HG03060 (cell line): ENCODE results near the gene SMYD2.

Experiments
- ATAC-seq: cut with Tn5 transposase; IDR thresholded peaks from one replicate; pipeline ENCODE4 v1.9.1; 2021; ENCODE audit warnings: low read depth, moderate number of reproducible peaks; ENCODE audit not compliant: unreplicated experiment

The SMYD2 gene

DNA sequence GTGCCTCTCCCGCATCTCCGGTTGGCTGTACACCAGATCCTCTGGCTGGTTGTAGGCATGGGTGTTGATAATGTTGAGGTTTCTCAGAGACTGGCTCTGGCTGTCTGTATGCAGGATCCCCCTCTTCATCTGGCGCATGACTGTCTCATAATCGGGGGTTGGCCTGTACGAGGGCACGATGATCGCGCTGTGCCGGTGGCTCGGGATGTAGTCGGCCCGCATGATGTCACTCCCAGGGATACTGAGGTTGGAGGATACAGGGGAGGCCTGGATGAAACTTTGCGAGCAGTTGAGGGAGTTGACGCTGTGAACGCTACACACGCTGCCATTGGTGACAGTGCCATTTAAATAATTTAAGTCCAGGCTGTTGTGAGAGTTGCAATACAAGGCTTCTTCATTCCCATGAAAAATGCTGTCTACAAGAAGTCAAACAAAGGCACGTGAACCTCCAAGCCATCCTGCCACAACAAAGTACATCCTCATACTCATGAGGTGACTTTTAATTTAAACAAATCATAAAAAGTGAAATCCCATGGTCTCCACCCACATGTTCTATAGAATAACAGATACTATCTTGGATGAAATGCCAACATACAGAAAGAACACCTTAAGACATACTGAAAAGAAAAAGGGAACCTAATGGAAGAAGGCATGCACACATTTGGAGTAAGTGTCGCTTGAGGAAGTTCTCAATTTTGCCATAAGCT lies 103.6 kb downstream of the SMYD2 start:
- no peak for ATAC-seq

DNA sequence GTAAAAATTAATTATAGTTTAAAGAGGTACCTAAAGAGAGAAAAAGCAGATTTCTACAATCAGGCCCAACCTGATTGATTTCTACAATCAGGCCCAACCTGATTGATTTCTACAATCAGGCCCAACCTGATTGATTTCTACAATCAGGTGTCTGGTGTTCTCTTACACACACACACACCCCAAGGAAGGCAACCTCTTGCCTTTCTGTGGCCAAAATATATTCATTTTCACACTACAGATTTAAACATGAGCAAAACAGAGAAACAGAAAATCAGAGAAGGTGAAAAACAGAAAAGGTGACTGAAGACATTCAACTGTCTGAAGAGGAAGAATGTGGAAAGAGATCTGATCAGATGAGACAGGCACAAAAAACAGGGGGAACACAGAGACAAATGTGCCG lies 104.5 kb downstream of the SMYD2 start:
- no peak for ATAC-seq

DNA sequence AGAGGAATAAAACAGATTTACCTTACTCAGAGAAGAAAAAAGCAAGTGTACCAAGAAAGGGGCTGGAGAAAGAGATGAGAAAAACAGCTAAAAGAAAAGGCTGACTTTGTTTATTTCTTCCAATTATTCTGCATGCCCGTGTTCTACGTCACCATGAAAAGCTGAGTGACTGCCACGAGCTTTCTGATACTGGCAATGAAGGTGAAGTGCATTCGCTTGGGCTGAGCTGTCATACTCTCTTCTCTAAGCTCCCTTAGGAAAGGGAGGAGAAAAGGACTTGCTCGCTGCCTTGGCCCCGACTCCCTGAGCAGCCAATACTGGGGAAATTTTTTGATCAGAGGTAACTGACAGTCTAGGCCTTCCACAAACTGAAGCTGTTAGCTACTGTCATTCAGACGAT lies 105.4 kb downstream of the SMYD2 start:
- no peak for ATAC-seq
